Measurements from ENCODE around the gene PLXDC2. TPM values are rescaled to one million over a fixed set of nuclear protein-coding genes. Genes with fewer than 3 reads are reported as not detected.

Gene PLXDC2
- total and polyA plus RNA-seq, 2 experiments from 2014 or later = 13.5 to 19.4 TPM

DNA sequence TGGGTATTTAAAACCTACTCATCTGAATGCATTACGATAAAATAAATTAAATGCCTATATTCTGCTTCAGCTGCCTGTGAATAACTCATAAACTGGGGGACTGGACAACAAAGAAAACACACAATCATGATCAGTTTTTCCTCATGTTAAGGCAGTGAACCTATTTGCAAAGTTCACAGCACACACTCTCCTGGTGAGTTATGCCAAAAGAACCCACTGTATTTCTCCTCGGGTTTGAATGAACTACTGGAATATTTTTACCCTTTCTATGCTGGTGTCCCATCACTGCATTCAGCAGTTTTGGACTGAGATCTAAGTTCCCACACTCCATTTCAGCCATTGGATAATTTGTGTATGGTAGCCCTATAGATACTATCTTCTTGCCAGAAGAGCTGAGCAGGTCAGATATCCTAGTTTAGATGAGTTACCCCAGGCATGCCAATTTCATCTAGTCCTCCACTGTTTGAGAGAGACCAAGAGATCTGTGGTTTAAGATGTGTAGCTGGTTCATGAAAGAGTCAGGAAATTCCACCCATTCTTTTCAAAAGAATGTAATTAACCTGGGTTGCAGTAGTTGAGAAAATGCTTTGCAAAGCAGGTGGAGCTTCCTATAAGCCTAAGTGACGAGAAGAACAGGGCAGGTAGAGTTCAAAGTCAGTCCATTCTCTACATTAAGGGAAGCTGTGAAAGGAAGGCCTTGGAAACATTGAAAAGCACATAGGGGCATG, 101.7 kb downstream of the PLXDC2 start:
- peak; percentile 66 for DNase-seq (ENCODE audit: low spot score)
- Histone ChIP-seq H3K27me3 (ENCODE audit: insufficient read depth) (no peaks in the 10 kb centered on the region), H3F3A (replicated peaks; ENCODE audit: low read depth) (no peaks in the 10 kb centered on the region), H3K27ac (ENCODE audit: low read depth) (peak overlapping the region; percentile 10; the same call in 1 of the 2 replicates), H2AFZ (no peak overlapping the region), H3K9me2 (ENCODE audit: insufficient read depth) (no peaks in the 10 kb centered on the region), H3K79me2 (replicated peaks; ENCODE audit: insufficient read depth) (peaks cover 58% of the 10 kb centered on the region), H3K4me3 (no peak overlapping the region), H4K20me1 (replicated peaks; ENCODE audit: insufficient read depth) (no peaks in the 10 kb centered on the region), H3K4me1 (ENCODE audit: insufficient read depth) (peaks cover 30% of the 10 kb centered on the region), H3K4me2 (peak overlapping the region; percentile 12; the same call in 1 of the 2 replicates), H3K36me3 (ENCODE audit: insufficient read depth) (no peaks in the 10 kb centered on the region)
- Mint-ChIP-seq H3K36me3 (ENCODE audit: low read depth) (peaks cover 8% of the 10 kb centered on the region; the same call in 1 of the 3 replicates), H3K4me3 (no peak overlapping the region; the same call in 2 of the 3 replicates), H3K4me1 (peaks cover 44% of the 10 kb centered on the region), H3K27ac (peak overlapping the region; percentile 41), H3K9me3 (no peaks in the 10 kb centered on the region), H3K27me3 (ENCODE audit: insufficient read depth, low read depth, poor library complexity) (peaks cover 3% of the 10 kb centered on the region)
- TF ChIP-seq, protein P1, sequence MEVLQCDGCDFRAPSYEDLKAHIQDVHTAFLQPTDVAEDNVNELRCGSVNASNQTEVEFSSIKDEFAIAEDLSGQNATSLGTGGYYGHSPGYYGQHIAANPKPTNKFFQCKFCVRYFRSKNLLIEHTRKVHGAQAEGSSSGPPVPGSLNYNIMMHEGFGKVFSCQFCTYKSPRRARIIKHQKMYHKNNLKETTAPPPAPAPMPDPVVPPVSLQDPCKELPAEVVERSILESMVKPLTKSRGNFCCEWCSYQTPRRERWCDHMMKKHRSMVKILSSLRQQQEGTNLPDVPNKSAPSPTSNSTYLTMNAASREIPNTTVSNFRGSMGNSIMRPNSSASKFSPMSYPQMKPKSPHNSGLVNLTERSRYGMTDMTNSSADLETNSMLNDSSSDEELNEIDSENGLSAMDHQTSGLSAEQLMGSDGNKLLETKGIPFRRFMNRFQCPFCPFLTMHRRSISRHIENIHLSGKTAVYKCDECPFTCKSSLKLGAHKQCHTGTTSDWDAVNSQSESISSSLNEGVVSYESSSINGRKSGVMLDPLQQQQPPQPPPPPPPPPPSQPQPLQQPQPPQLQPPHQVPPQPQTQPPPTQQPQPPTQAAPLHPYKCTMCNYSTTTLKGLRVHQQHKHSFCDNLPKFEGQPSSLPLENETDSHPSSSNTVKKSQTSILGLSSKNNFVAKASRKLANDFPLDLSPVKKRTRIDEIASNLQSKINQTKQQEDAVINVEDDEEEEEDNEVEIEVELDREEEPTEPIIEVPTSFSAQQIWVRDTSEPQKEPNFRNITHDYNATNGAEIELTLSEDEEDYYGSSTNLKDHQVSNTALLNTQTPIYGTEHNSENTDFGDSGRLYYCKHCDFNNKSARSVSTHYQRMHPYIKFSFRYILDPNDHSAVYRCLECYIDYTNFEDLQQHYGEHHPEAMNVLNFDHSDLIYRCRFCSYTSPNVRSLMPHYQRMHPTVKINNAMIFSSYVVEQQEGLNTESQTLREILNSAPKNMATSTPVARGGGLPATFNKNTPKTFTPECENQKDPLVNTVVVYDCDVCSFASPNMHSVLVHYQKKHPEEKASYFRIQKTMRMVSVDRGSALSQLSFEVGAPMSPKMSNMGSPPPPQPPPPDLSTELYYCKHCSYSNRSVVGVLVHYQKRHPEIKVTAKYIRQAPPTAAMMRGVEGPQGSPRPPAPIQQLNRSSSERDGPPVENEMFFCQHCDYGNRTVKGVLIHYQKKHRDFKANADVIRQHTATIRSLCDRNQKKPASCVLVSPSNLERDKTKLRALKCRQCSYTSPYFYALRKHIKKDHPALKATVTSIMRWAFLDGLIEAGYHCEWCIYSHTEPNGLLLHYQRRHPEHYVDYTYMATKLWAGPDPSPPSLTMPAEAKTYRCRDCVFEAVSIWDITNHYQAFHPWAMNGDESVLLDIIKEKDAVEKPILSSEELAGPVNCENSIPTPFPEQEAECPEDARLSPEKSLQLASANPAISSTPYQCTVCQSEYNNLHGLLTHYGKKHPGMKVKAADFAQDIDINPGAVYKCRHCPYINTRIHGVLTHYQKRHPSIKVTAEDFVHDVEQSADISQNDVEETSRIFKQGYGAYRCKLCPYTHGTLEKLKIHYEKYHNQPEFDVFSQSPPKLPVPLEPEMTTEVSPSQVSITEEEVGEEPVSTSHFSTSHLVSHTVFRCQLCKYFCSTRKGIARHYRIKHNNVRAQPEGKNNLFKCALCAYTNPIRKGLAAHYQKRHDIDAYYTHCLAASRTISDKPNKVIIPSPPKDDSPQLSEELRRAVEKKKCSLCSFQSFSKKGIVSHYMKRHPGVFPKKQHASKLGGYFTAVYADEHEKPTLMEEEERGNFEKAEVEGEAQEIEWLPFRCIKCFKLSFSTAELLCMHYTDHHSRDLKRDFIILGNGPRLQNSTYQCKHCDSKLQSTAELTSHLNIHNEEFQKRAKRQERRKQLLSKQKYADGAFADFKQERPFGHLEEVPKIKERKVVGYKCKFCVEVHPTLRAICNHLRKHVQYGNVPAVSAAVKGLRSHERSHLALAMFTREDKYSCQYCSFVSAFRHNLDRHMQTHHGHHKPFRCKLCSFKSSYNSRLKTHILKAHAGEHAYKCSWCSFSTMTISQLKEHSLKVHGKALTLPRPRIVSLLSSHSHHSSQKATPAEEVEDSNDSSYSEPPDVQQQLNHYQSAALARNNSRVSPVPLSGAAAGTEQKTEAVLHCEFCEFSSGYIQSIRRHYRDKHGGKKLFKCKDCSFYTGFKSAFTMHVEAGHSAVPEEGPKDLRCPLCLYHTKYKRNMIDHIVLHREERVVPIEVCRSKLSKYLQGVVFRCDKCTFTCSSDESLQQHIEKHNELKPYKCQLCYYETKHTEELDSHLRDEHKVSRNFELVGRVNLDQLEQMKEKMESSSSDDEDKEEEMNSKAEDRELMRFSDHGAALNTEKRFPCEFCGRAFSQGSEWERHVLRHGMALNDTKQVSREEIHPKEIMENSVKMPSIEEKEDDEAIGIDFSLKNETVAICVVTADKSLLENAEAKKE (CRISPR knock-in tag; IDR thresholded peaks at IDR 0.05) = peak; percentile 80; the same call in 1 of the 2 replicates
- TF ChIP-seq ZNF114 (CRISPR knock-in tag; IDR thresholded peaks at IDR 0.05) (no peak), EZH2phosphoT487 (IDR thresholded peaks at IDR 0.05; ENCODE audit: unreplicated experiment) (no peak), CREB1 (CRISPR knock-in tag; IDR thresholded peaks at IDR 0.05; ENCODE audit: low read depth) (no peak), ZNF331 (CRISPR knock-in tag; IDR thresholded peaks at IDR 0.05; ENCODE audit: low read depth) (no peak), JUNB (IDR thresholded peaks at IDR 0.05; ENCODE audit: unreplicated experiment) (no peak)
- TF ChIP-seq, protein P2, sequence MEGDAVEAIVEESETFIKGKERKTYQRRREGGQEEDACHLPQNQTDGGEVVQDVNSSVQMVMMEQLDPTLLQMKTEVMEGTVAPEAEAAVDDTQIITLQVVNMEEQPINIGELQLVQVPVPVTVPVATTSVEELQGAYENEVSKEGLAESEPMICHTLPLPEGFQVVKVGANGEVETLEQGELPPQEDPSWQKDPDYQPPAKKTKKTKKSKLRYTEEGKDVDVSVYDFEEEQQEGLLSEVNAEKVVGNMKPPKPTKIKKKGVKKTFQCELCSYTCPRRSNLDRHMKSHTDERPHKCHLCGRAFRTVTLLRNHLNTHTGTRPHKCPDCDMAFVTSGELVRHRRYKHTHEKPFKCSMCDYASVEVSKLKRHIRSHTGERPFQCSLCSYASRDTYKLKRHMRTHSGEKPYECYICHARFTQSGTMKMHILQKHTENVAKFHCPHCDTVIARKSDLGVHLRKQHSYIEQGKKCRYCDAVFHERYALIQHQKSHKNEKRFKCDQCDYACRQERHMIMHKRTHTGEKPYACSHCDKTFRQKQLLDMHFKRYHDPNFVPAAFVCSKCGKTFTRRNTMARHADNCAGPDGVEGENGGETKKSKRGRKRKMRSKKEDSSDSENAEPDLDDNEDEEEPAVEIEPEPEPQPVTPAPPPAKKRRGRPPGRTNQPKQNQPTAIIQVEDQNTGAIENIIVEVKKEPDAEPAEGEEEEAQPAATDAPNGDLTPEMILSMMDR (conservative IDR thresholded peaks at IDR 0.05; ENCODE audit: low read depth in 2 of 2) = no peak
- ATAC-seq = peak; percentile 62
